ENCODE data around the gene ATXN7L3.

GRCh38 chr17:44236444-44236991, 36.8 kb upstream of the ATXN7L3 start:
- no peak for TF ChIP-seq CTCF (IDR thresholded peaks at IDR 0.05 in 2 of 3, conservative IDR thresholded peaks at IDR 0.05 in 1 of 3; ENCODE audit: borderline replicate concordance in 1 of 3, insufficient read depth in 1 of 3, low read depth in 2 of 3, low read length in 2 of 3)
- TF ChIP-seq TCF7L2 (IDR thresholded peaks at IDR 0.05; ENCODE audit: borderline replicate concordance, extremely low read depth, insufficient read depth, insufficient read length): no peak
- no peak for TF ChIP-seq CBX3 (IDR thresholded peaks at IDR 0.05; ENCODE audit: low read depth)
- TF ChIP-seq CEBPB (IDR thresholded peaks at IDR 0.05; ENCODE audit: low read depth): no peak
- TF ChIP-seq POLR2A (IDR thresholded peaks at IDR 0.05; ENCODE audit: borderline replicate concordance, extremely low read depth, insufficient read depth, insufficient read length): no peak
- no peak for TF ChIP-seq SP1 (IDR thresholded peaks at IDR 0.05; ENCODE audit: low read depth)
- TF ChIP-seq, protein P1, sequence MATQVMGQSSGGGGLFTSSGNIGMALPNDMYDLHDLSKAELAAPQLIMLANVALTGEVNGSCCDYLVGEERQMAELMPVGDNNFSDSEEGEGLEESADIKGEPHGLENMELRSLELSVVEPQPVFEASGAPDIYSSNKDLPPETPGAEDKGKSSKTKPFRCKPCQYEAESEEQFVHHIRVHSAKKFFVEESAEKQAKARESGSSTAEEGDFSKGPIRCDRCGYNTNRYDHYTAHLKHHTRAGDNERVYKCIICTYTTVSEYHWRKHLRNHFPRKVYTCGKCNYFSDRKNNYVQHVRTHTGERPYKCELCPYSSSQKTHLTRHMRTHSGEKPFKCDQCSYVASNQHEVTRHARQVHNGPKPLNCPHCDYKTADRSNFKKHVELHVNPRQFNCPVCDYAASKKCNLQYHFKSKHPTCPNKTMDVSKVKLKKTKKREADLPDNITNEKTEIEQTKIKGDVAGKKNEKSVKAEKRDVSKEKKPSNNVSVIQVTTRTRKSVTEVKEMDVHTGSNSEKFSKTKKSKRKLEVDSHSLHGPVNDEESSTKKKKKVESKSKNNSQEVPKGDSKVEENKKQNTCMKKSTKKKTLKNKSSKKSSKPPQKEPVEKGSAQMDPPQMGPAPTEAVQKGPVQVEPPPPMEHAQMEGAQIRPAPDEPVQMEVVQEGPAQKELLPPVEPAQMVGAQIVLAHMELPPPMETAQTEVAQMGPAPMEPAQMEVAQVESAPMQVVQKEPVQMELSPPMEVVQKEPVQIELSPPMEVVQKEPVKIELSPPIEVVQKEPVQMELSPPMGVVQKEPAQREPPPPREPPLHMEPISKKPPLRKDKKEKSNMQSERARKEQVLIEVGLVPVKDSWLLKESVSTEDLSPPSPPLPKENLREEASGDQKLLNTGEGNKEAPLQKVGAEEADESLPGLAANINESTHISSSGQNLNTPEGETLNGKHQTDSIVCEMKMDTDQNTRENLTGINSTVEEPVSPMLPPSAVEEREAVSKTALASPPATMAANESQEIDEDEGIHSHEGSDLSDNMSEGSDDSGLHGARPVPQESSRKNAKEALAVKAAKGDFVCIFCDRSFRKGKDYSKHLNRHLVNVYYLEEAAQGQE (IDR thresholded peaks at IDR 0.05; ENCODE audit: low read depth): no peak
- no peak for TF ChIP-seq POLR2AphosphoS5 (IDR thresholded peaks at IDR 0.05; ENCODE audit: low read depth, low read length)
- TF ChIP-seq ZNF274 (IDR thresholded peaks at IDR 0.05; ENCODE audit: low read depth, low read length): no peak
- TF ChIP-seq ATF3 (IDR thresholded peaks at IDR 0.05): no peak
- TF ChIP-seq MAX (IDR thresholded peaks at IDR 0.05): no peak
- no peak for TF ChIP-seq SIN3A (IDR thresholded peaks at IDR 0.05; ENCODE audit: low read depth)
